NCI-H1694 (cell line): Measurements from ENCODE around the gene FTCDNL1.
A peak's percentile ranks its signal among the peaks of the same experiment; 100 is the strongest.

Source experiments
- DNase-seq: peaks from one replicate; lab custom pipeline; 2025; lab: John Stamatoyannopoulos, UW

The FTCDNL1 gene

DNA sequence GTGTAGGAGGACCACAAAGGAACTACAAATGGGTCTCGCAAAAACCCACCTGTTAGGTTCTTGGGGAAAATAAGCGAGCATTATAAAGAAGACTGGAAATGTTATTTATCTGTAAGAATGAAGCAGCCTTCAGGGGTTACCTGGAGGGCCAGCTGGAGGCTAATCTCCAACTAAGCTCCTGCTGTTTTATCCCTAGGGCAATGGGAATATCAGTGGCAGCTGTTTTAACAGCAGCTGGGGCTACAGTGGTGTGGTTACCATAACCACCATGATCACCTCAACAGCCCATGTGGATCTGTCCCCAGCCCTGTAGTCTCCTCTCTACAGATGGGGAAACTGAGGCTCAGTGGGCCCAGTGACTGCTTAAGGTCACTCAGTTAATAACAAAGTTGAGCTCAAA, 108.1 kb downstream of the FTCDNL1 start:
- no peak for DNase-seq

DNA sequence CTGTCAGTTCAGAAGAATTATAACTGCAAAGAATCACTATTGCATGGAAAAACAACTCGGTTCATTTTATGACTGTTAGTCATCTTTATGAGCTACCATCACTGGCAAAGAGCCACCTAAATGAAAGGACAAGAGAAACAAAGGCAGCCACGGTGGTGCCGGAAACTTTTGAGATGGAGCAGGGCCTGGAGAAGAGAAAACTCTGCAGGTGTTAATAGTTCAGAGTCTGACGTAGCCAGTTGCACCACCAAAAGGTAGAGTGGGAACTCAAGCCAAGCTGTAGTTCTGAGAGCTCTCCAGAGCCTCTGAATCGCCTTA, 110.9 kb downstream of the FTCDNL1 start:
- no peak for DNase-seq

DNA sequence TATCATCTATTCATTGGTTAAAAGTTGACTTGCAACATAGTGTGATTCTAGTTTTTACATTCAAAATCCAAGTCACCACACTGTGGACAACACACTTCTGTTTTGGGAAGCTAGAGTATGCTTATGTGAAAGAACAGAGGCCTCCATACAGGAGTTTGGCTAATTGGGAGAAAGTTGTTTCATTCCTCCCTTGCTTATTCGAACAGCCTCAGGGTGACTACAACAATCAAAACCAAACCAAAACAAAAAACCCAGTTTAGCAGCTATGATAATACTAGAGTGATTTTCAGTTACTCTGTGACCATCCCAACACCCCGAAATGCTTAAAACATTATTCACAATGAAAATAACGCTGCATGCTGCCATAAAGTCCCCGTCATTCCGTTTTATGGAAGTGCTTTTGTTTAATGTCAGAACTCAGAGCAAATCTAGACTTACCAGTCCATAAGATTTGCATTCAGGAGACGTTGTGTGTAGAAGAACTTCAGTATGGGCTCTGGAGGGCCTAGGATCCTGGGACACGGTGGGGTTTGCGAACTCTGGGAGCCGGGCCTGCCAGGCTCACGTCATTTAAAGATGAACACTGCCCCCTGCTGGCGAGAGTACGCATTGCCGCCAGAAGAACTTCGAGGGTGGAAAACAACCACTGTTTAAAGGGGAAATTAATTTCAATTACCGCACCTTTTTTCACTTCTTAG, 111.4 kb downstream of the FTCDNL1 start:
- peak; percentile 52 for DNase-seq

DNA sequence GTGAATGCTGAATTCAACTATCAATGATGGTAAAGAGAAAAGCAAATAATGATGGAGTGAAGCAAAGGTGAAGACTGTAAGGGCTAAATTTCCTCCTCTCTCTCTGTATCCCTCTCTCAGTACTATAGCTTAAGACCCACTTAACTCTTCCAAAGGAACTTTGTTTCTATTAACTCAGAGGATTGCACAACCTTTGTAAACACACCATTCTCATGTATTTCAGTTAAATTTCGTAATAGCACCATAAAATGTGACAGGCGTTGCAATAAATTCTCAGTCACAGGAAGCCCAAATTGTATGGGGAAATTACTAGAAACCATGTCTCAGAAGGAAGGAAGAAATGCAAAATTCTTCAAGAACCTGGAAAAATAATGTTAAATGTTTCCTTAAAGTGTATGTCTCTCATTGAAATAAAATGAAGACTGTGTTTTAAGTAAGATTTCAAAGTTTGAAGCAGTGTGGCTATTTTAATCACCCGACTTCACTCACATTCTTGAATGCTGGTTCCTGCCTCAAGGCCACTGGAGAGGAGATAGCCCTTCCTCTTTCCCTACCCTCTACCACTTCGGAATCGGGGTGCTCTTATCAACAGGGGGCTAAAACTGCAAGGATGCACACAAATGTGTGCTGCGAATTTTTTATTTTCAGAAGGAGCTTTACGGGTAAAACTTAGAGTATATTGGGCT, 112.1 kb downstream of the FTCDNL1 start:
- no peak for DNase-seq

DNA sequence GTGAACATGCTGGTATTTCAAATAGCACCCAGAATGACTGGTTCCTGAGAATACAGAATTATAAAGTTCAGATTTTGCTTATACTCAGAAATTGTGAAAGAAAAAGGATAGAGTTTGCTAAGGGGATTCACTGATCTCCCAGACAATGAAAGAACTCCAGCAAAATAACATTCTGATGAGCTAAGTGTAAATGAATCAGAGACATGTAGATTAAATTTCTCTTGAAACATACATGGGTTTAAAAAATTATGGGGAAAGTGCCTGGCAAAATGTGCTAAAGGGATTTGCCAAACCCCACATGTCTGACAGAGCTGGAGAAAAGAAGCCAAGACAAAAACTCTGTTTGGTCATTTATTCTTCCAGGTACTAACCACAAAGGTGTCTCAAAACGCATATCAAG, 116.3 kb downstream of the FTCDNL1 start:
- DNase-seq = no peak

DNA sequence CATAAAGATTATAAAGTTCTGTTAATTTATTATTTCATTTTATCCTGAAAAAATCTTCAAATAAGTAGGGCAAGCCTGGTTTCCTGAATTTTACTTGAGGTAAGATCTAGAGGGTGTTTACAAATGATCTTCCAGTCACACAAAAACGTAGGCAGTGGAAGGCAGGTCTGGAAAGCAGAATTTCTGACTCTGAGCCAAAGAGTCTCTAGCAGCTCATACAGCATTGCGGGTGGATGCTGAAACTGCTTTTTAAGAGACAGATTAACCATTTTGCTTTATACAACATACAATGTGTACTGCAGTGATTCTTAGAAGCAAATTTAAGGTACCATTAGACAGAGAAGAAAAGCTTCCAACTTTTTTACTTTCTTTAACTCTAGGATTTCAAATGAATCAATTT, 117.0 kb downstream of the FTCDNL1 start:
- no peak for DNase-seq

DNA sequence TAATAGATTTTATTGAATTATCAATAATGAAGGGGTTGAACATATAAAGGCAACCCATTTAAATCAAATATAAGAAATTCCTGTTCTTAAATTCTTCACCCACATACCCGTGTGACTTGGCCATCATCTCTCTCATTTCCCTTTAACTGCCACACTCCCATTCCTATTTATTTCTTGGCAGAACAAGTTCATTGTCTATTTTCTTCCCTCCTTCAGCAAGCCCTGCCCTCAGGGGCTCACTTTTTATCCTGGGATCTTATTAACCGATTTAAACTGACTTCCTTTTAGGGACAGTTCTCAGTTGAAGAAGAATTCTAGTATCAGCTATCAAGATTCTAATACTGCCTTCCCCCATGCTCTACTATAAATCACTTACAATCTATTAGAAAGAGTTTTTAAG, 123.2 kb downstream of the FTCDNL1 start:
- no peak for DNase-seq

DNA sequence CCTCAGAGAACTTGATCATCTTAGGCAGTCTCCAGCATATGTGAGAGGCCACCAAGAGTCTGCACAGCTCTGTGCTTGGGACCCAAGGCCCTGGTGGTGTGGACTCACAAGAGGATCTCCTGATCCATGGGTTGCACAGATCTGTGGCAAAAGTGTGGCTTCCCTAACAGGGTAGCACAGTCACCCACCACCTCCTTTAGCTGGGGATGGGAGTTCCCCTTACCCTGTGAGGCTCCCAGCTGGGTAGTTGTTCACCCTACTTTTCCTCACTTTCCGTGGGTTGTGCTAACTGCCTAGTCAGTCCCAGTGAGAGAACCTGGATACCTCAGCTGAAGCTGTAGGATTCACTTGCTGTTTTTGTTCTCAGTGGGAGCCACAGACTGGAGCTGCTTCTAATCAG, 123.7 kb downstream of the FTCDNL1 start:
- no peak for DNase-seq

DNA sequence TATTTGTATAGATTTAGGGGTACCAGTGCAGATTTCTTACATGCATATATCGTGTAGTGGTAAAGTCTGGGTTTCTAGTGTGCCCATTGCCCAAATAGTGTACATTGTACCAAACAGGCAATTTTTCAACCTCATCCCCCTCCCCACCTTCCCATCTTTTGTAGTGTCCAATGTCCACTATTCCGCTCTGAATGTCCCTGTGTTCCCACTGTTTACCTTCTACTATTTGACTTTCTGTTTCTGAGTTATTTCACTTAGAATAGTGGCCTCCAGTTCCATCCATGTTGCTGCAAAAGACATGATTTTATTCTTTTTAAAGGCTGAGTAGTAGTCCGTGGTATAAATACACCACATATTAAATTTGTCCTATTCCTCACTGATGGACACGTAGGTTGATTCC, 132.9 kb downstream of the FTCDNL1 start:
- no peak for DNase-seq

DNA sequence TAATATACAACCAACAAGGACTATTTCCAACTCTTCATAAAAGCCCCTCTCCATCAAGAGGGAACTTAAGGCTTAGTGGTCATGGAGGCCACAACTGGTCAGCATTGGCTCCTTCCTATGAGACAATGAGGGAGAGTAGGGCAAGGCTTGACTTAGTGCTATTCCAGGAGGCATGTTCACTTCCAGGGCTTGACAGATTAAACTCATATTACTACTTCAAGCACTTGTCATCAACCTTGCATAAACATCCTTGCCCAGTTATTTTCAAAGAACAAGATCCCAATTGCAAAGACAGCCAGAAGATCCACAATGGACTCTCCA, 133.4 kb downstream of the FTCDNL1 start:
- no peak for DNase-seq

DNA sequence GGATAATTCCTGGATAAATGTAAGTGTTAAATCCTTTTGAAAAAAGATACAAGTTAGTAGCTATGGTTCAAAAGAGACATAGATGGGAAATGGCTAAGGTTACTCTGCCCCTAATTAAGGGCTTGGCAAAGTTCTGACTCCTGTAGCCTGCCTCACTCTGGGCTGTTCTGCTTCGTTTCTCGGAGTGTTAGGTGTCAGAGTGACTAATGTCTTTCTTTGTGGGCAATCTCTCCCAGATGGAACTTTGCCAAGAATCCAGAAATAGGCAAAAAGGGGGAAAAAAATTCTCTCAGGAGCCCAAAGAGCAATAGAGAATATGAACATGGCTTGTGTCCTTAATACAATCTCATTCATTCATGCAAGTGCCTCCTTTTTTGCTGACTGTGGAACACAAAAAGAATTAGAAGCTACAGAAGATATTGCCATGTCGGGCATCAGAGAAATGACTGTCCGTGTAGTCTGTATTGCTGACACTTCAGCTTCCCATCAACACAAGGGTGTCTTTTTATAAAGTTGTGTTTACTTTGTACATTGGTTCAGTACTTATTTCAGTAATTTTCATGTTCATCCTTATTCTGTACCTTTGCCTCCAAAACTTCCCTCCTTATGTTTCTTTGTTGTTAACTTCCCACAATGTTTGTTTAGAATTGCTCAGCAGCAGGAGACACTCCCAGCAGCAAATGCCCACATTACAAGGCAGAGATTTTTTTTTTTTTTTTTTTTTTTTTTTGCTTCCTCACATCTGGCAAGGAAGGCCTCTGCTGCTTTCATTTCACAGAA, 134.0 kb downstream of the FTCDNL1 start:
- DNase-seq = peak; percentile 26

DNA sequence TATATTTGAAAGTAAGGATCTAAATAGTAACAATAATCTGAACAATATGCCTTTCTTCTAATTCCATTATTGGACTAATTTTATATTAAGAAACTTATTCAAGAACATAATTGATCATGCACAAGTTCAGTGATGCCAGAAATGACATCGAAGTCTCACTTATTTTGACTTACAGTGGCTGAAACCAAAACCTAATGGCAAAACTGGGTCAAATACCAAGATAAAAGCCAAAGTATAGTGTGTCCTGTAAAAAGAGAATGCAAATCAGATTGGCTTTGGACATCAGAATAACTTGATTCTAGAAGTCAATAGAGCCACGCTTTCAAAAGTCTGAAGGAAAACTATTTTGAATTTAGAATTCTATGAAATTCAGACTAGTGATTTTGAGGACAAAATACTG, 137.2 kb downstream of the FTCDNL1 start:
- DNase-seq = no peak

DNA sequence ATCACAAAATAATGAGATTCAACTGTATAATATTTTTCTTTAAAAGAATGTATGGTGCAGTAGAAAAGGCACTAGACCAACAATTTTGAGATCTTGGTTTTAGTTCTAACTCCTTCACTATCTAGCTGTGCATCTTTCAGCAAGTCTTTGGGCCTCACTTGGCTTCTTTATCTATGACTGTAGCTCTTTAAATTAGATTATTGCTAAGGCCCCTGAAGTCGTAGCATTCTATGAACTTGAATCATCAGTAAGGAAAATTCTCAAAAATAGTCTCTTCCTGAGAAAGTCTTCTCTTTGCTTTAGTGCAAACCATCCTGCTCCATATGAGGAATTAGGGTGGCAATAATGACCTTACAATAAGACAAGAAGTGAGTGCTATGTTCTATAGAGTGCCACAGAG, 140.4 kb downstream of the FTCDNL1 start:
- DNase-seq = no peak
